Measurements from ENCODE around the gene HGS. TPM values are rescaled to one million over a fixed set of nuclear protein-coding genes. Genes with fewer than 3 reads are reported as not detected.

HGS gene
- total and polyA plus RNA-seq, 2 of the 13 experiments (the other 11 are each of a cell fraction or from before 2014, with no cell fraction given) = 73.3 to 78.1 TPM

DNA sequence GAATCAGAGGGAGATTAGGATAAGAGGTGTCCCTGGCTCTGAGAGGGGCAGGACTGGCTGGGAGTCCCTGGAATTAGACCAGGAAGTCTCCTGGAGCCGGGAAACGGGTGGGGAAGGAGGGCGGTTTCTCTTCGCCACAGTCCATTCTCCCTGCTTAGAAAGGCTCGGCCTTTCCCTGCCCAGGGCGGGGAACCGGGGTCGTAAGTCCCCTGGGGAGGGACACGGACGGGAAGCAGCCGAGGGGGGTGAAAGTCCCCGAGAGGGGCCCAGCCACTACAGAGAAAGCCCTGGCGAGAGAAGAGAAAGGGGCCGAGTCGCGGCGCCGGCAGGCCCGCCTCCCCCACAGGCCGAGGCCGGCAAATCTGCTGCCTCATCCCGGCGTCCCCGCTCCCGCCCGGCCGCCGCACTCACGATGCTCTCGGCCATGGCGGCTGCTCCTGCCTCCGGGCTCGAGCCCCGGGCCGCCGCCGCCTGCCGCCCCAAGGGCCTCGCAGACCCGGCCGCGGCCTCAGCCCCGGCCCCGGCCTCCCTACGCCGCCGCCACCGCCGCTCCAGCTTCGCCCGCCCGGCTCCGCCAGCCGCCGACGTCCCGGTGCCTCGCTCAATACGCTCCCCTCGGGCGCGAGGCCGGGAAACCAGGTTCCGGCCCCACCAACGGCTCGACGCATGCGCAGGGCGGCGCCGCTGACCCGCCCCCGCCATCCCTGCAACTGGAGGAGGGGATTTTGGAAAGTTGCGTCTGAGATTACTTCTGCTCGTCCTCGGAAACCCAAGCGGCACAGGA lies 47.1 kb upstream of the HGS start, which contains the start of the genes NPLOC4 and TSPAN10:
TSS of gene NPLOC4 (minus strand) at position 608 of the 784 bp plus-strand sequence. CDS start at position 426, 182 bp downstream.
TSS of gene TSPAN10 (plus strand) at position 692 of the 784 bp plus-strand sequence. CDS start 5,217 bp downstream, outside the sequence.
- Histone ChIP-seq H3K4me2 (ENCODE audit: low read depth, low read length) (peak within 1 kb of the TSS; percentile 95), H3K27me3 (ENCODE audit: control insufficient read depth in 1 of 2, insufficient read depth in 2 of 2, low read length in 2 of 2) (no peaks in the 10 kb centered on the region; a peak in 1 of 5 replicates), H3K79me2 (ENCODE audit: insufficient read depth, low read length) (peaks cover 38% of the 10 kb centered on the region), H3K9me3 (ENCODE audit: low read length) (no peaks in the 10 kb centered on the region), H3K9ac (ENCODE audit: insufficient read depth, low read depth, low read length) (peak within 1 kb of the TSS; percentile 92), H2AFZ (ENCODE audit: low read length) (peak within 1 kb of the TSS; percentile 91), H3K4me3 (replicated peaks in 1 of 3; ENCODE audit: insufficient read depth in 1 of 3, low read depth in 2 of 3, low read length in 3 of 3) (peak within 1 kb of the TSS; percentile 73 to 89 (median 80)), H3K27ac (ENCODE audit: extremely low read length, insufficient read depth, low read length) (peak within 1 kb of the TSS; percentile 87), H3K36me3 (replicated peaks in 1 of 2; ENCODE audit: control insufficient read depth in 1 of 2, insufficient read depth in 2 of 2, low read length in 2 of 2) (peaks cover 0 to under 1% of the 10 kb centered on the region in 2 experiments; a peak in 1 of 5 replicates), H3K4me1 (ENCODE audit: insufficient read depth, low read length) (peaks cover 36% of the 10 kb centered on the region), H4K20me1 (ENCODE audit: insufficient read depth, low read length) (peaks cover 19% of the 10 kb centered on the region)
- ATAC-seq = peak; percentile 83
- in situ Hi-C loops (cut with HindIII; ENCODE audit: extremely low pct_ligation_motif_present, low pct_unique_long_range_greater_than_20kb) (no loop called here), intact Hi-C loops (cut with micrococcal nuclease; ENCODE audit: unreplicated experiment) (loop anchor here (2.0 kb wide), 1 partner anchor 30 kb away; the partner anchor contains the start of genes CCDC137 and OXLD1)
- 1% methylated on average over 56 of the region's 77 CpGs for WGBS (ENCODE audit: low lambda C conversion rate)
- ChIA-PET POLR2A (interaction anchor here (0.7 to 2.3 kb wide), 11 partner anchors 11 to 77 kb away, joined by 3 to 15 read pairs (median 5); partner anchors contain the start of genes ARL16, CCDC137, HGS and MRPL12), CTCF (ENCODE audit: low intra/inter-chr PET ratio, low total read pairs) (no interaction called here)
- FAIRE-seq = no peak
- BruUV-seq (replicated peaks) = no TSS peak
- peak; percentile 71 for DNase-seq (ENCODE audit: low spot score)
- no peak; the same call in 1 of the 2 replicates for TF ChIP-seq MLXIP (CRISPR knock-in tag; IDR thresholded peaks at IDR 0.05; ENCODE audit: borderline replicate concordance)
- TF ChIP-seq ZNF589 (CRISPR knock-in tag; conservative IDR thresholded peaks at IDR 0.05) = 0 out of 2 replicates have a peak, but pooled peaks have one; percentile 54
- TF ChIP-seq, protein P1, sequence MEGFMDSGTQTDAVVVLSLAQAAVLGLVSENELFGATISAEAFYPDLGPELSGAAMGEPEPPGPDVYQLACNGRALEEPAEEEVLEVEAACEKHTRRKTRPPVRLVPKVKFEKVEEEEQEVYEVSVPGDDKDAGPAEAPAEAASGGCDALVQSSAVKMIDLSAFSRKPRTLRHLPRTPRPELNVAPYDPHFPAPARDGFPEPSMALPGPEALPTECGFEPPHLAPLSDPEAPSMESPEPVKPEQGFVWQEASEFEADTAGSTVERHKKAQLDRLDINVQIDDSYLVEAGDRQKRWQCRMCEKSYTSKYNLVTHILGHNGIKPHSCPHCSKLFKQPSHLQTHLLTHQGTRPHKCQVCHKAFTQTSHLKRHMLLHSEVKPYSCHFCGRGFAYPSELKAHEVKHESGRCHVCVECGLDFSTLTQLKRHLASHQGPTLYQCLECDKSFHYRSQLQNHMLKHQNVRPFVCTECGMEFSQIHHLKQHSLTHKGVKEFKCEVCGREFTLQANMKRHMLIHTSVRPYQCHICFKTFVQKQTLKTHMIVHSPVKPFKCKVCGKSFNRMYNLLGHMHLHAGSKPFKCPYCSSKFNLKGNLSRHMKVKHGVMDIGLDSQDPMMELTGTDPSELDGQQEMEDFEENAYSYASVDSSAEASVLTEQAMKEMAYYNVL (CRISPR knock-in tag; IDR thresholded peaks at IDR 0.05; ENCODE audit: borderline replicate concordance) = peak; percentile 79; the same call in 1 of the 2 replicates
- TF ChIP-seq MBD4 (IDR thresholded peaks at IDR 0.05; ENCODE audit: borderline replicate concordance, low read length) = no peak
- TF ChIP-seq ZNF605 (CRISPR knock-in tag; IDR thresholded peaks at IDR 0.05) = peak; percentile 79
- no peak for TF ChIP-seq CHD2 (IDR thresholded peaks at IDR 0.05; ENCODE audit: low read depth, low read length)
- peak; percentile 79; the same call in 1 of the 2 replicates for TF ChIP-seq HOXA9 (CRISPR knock-in tag; IDR thresholded peaks at IDR 0.05; ENCODE audit: borderline replicate concordance)
- TF ChIP-seq ZNF672 (CRISPR knock-in tag; IDR thresholded peaks at IDR 0.05) = peak; percentile 93
- no peak for TF ChIP-seq ZFAT (CRISPR knock-in tag; conservative IDR thresholded peaks at IDR 0.05)
- TF ChIP-seq, protein P2, sequence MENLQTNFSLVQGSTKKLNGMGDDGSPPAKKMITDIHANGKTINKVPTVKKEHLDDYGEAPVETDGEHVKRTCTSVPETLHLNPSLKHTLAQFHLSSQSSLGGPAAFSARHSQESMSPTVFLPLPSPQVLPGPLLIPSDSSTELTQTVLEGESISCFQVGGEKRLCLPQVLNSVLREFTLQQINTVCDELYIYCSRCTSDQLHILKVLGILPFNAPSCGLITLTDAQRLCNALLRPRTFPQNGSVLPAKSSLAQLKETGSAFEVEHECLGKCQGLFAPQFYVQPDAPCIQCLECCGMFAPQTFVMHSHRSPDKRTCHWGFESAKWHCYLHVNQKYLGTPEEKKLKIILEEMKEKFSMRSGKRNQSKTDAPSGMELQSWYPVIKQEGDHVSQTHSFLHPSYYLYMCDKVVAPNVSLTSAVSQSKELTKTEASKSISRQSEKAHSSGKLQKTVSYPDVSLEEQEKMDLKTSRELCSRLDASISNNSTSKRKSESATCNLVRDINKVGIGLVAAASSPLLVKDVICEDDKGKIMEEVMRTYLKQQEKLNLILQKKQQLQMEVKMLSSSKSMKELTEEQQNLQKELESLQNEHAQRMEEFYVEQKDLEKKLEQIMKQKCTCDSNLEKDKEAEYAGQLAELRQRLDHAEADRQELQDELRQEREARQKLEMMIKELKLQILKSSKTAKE (CRISPR knock-in tag; IDR thresholded peaks at IDR 0.05; ENCODE audit: borderline replicate concordance) = peak; percentile 32; the same call in 1 of the 2 replicates
